Spinal cord (tissue), 10 donors: ENCODE data around the gene OR13C9. TPM values are rescaled to one million over a fixed set of nuclear protein-coding genes. Genes with fewer than 3 reads are reported as not detected.
"Not testable (repeated sequence)": the region's sequence is repeated elsewhere in the genome, so short reads cannot be mapped to it uniquely, and the experiment has no call there.

ENCODE experiments used
- DNase-seq, 6 donors: peaks; one replicate each; pipeline versions ENCODE4 v3.0.0 to v3.0.0-alpha.2; 2013 to 2015; ENCODE audit warnings: low spot score in 6 of 6, low read depth in 4 of 6
- H3K27ac ChIP-seq: one replicate; pipeline ENCODE4 v1.5.1; 2013; ENCODE audit warnings: low read depth, low read length, control low read depth
- H3K27me3 ChIP-seq: one replicate; pipeline ENCODE4 v1.6.1; 2013; ENCODE audit warnings: low read length; ENCODE audit not compliant: control insufficient read depth, insufficient read depth
- H3K36me3 ChIP-seq: one replicate; pipeline ENCODE4 v1.6.1; 2013; ENCODE audit warnings: low read length; ENCODE audit not compliant: control insufficient read depth, insufficient read depth
- H3K4me1 ChIP-seq: one replicate; pipeline ENCODE4 v1.6.1; 2013; ENCODE audit warnings: low read length; ENCODE audit not compliant: control insufficient read depth, insufficient read depth
- H3K4me3 ChIP-seq: one replicate; pipeline ENCODE4 v1.5.1; 2013; ENCODE audit warnings: low read depth, low read length, control low read depth
- H3K9me3 ChIP-seq: one replicate; pipeline ENCODE4 v1.6.1; 2013; ENCODE audit warnings: low read length; ENCODE audit not compliant: control insufficient read depth, insufficient read depth
- WGBS: methylation state at CpG from one replicate; pipeline ENCODE4 v1.1.5; 2013; ENCODE audit warnings: missing lambda C conversion rate; ENCODE audit not compliant: insufficient coverage; 5-methylcytosine and 5-hydroxymethylcytosine counted together
- long read RNA-seq, 4 donors: transcript quantifications; one replicate each; lab custom pipeline, GENCODE V29; 2026
- polyA plus RNA-seq, 2 donors: library from polyadenylated mRNA; unstranded; fragments of 120-200 nt; gene quantifications; one replicate each; pipeline ENCODE4 v1.2.1, GENCODE V29; 2013; ENCODE audit not compliant: insufficient read length in 2 of 2
- total RNA-seq, 2 donors: library from RNA; depleted of rRNA in 1 of 2; stranded (reverse); fragments of 120-200 nt in 1 of 2; fragments of >200 nt in 1 of 2; gene quantifications; one replicate each; pipeline versions ENCODE4 v1.2.3 to v1.2.4, GENCODE V29; 2013 to 2014
- donor health status: healthy.

Gene OR13C9
- total RNA-seq: under 1 TPM in 1 of 2 donors, not detected in 1; 0.17 TPM
- polyA plus RNA-seq: not detected
- long read RNA-seq, donor 1: 0 reads
- long read RNA-seq, donor 2: 0 reads
- long read RNA-seq, donor 3: 0 reads
- long read RNA-seq, donor 4: 0 reads

- H3K9me3 ChIP-seq: peaks cover 2% of the 10 kb centered on the region
- WGBS: no CpG with 5 or more reads among the region's 2 CpGs
- no peak for DNase-seq
- H3K36me3 ChIP-seq: no peaks in the 10 kb centered on the region
- H3K27ac ChIP-seq: no peak within 1 kb of the TSS
- no peaks in the 10 kb centered on the region for H3K27me3 ChIP-seq
- no peaks in the 10 kb centered on the region for H3K4me1 ChIP-seq
- no peak within 1 kb of the TSS for H3K4me3 ChIP-seq
Measured at GRCh38 chr9:104618104-104618503, at the start of gene OR13C9. Gene OR13C9 (minus strand): TSS chr9:104618204. CDS start chr9:104618204, 0 bp downstream.

- Histone ChIP-seq H3K27ac (no peak overlapping the region), H3K9me3 (no peaks in the 10 kb centered on the region), H3K27me3 (no peaks in the 10 kb centered on the region), H3K36me3 (no peaks in the 10 kb centered on the region), H3K4me1 (no peaks in the 10 kb centered on the region), H3K4me3 (no peak overlapping the region)
- no CpG with 5 or more reads among the region's 2 CpGs for WGBS
- peak in 1 of 6 donors; percentile 9 for DNase-seq
Measured at GRCh38 chr9:104658496-104659195, 40.6 kb upstream of the OR13C9 start.

- peaks cover 3% of the 10 kb centered on the region for H3K9me3 ChIP-seq
- H3K27me3 ChIP-seq: no peaks in the 10 kb centered on the region
- H3K27ac ChIP-seq: no peak overlapping the region
- no peak overlapping the region for H3K4me3 ChIP-seq
- H3K4me1 ChIP-seq: no peaks in the 10 kb centered on the region
- DNase-seq: peak in 1 of 6 donors; percentile 8
- H3K36me3 ChIP-seq: no peaks in the 10 kb centered on the region
Measured at GRCh38 chr9:104635456-104635855, 17.5 kb upstream of the OR13C9 start.

GRCh38 chr9:104633976-104634520 lies 16.0 kb upstream of the OR13C9 start:
- H3K9me3 ChIP-seq: peaks cover 3% of the 10 kb centered on the region
- no peaks in the 10 kb centered on the region for H3K4me1 ChIP-seq
- H3K27me3 ChIP-seq: no peaks in the 10 kb centered on the region
- no peak overlapping the region for H3K27ac ChIP-seq
- DNase-seq: no peak
- no peaks in the 10 kb centered on the region for H3K36me3 ChIP-seq
- H3K4me3 ChIP-seq: no peak overlapping the region
- 95% methylated on average over 28 of the region's 30 CpGs for WGBS

- H3K27me3 ChIP-seq, H3K4me3 ChIP-seq, H3K9me3 ChIP-seq, H3K36me3 ChIP-seq, DNase-seq, H3K4me1 ChIP-seq, H3K27ac ChIP-seq: not testable (repeated sequence)
Measured at GRCh38 chr9:104625964-104626363, 8.0 kb upstream of the OR13C9 start.

GRCh38 chr9:104617418-104617817 lies 586 bp downstream of the OR13C9 start:
- Histone ChIP-seq H3K27ac (no peak overlapping the region), H3K9me3 (peaks cover 2% of the 10 kb centered on the region), H3K27me3 (no peaks in the 10 kb centered on the region), H3K4me1 (no peaks in the 10 kb centered on the region), H3K36me3 (no peaks in the 10 kb centered on the region), H3K4me3 (no peak overlapping the region)
- DNase-seq: no peak

GRCh38 chr9:104611213-104611612 lies 6.8 kb downstream of the OR13C9 start:
- no peak for DNase-seq
- no peaks in the 10 kb centered on the region for H3K4me1 ChIP-seq
- no peaks in the 10 kb centered on the region for H3K36me3 ChIP-seq
- H3K27ac ChIP-seq: no peak overlapping the region
- no CpG with 5 or more reads among the region's 2 CpGs for WGBS
- H3K27me3 ChIP-seq: no peaks in the 10 kb centered on the region
- peaks cover 2% of the 10 kb centered on the region for H3K9me3 ChIP-seq
- no peak overlapping the region for H3K4me3 ChIP-seq

GRCh38 chr9:104608336-104608735 lies 9.7 kb downstream of the OR13C9 start:
- Histone ChIP-seq H3K36me3 (no peaks in the 10 kb centered on the region), H3K4me1 (no peaks in the 10 kb centered on the region), H3K27me3 (no peaks in the 10 kb centered on the region), H3K9me3 (no peaks in the 10 kb centered on the region), H3K4me3 (no peak overlapping the region), H3K27ac (no peak overlapping the region)
- no CpG with 5 or more reads among the region's 1 CpG for WGBS
- no peak for DNase-seq

- no CpG with 5 or more reads among the region's 2 CpGs for WGBS
- H3K4me3 ChIP-seq: no peak overlapping the region
- no peaks in the 10 kb centered on the region for H3K36me3 ChIP-seq
- no peaks in the 10 kb centered on the region for H3K9me3 ChIP-seq
- H3K4me1 ChIP-seq: no peaks in the 10 kb centered on the region
- H3K27ac ChIP-seq: no peak overlapping the region
- peak in 2 of 6 donors; percentile 21 to 43 for DNase-seq
- H3K27me3 ChIP-seq: no peaks in the 10 kb centered on the region
Measured at GRCh38 chr9:104606152-104606551, 11.9 kb downstream of the OR13C9 start.

GRCh38 chr9:104605527-104605926 lies 12.5 kb downstream of the OR13C9 start, which contains the start of gene OR13C2:
Gene OR13C2 (minus strand): TSS chr9:104605627. CDS start chr9:104605627, 0 bp downstream.
- no CpG with 5 or more reads among the region's 1 CpG for WGBS
- not testable (repeated sequence) for H3K27me3 ChIP-seq, DNase-seq, H3K4me3 ChIP-seq, H3K27ac ChIP-seq, H3K4me1 ChIP-seq, H3K9me3 ChIP-seq, H3K36me3 ChIP-seq
